ENCODE results near the gene ARPC5L. TPM values are rescaled to one million over a fixed set of nuclear protein-coding genes. Genes with fewer than 3 reads are reported as not detected.

The ARPC5L gene
- total and polyA plus RNA-seq, 2 of the 13 experiments (the other 11 are each of a cell fraction or from before 2014, with no cell fraction given), result 29.9 to 33.8 TPM

DNA sequence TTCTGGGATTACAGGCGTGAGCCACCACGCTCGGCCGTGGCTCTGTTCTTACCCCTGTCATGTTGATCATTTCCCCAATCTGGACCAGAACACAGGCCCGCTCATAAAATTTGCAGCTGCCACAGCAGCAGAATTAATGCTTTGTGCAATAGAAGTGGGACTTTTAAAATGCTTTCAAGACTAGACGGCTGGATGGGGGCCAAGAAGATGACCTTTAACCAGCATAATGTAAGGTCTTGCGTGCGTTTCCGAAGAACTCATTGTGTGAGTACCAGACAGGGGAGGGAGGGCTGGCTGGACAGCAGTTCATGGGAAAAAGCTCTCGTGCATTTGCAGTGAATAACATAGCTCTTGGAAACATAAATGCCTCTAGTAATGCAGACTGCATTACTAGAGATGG lies 12.1 kb upstream of the ARPC5L start:
- POLR2A ChIA-PET, result no interaction called here
- intact Hi-C loops (cut with micrococcal nuclease; ENCODE audit: unreplicated experiment), result no loop called here
- no peaks in the 10 kb centered on the region for H3K9me3 ChIP-seq (ENCODE audit: low read length)
- no peaks in the 10 kb centered on the region for H3K79me2 ChIP-seq (ENCODE audit: insufficient read depth, low read length)
- no peaks in the 10 kb centered on the region for H3K36me3 ChIP-seq (replicated peaks in 1 of 2; ENCODE audit: control insufficient read depth in 1 of 2, insufficient read depth in 2 of 2, low read length in 2 of 2)
- DNase-seq (ENCODE audit: low spot score), result peak; percentile 74
- H3K27ac ChIP-seq (ENCODE audit: extremely low read length, insufficient read depth, low read length), result no peak overlapping the region
- H3K4me1 ChIP-seq (ENCODE audit: insufficient read depth, low read length), result peaks cover 56% of the 10 kb centered on the region
- CTCF ChIA-PET (ENCODE audit: low intra/inter-chr PET ratio, low total read pairs), result interaction anchor here (1.7 kb wide), 1 partner anchor 9 kb away, joined by 3 read pairs; no protein-coding TSS in a partner anchor
- no peak for ATAC-seq
- in situ Hi-C loops (cut with HindIII; ENCODE audit: extremely low pct_ligation_motif_present, low pct_unique_long_range_greater_than_20kb), result loop anchor here (5.0 to 10.0 kb wide), 2 partner anchors 55 to 78 kb away; partner anchors contain the start of gene NR6A1
- no TSS peak for BruUV-seq (replicated peaks)
- no peak overlapping the region for H3K9ac ChIP-seq (ENCODE audit: insufficient read depth, low read depth, low read length)
- no peaks in the 10 kb centered on the region for H4K20me1 ChIP-seq (ENCODE audit: insufficient read depth, low read length)
- 1% methylated on average over 10 of the region's 10 CpGs for WGBS (ENCODE audit: low lambda C conversion rate)
- no peaks in the 10 kb centered on the region; a peak in 2 of 5 replicates for H3K27me3 ChIP-seq (ENCODE audit: control insufficient read depth in 1 of 2, insufficient read depth in 2 of 2, low read length in 2 of 2)
- no peak overlapping the region for H2AFZ ChIP-seq (ENCODE audit: low read length)
- H3K4me3 ChIP-seq (replicated peaks in 1 of 3; ENCODE audit: insufficient read depth in 1 of 3, low read depth in 2 of 3, low read length in 3 of 3), result no peak overlapping the region
- peak; percentile 64 for FAIRE-seq
- peak overlapping the region; percentile 36; the same call in 1 of the 2 replicates for H3K4me2 ChIP-seq (ENCODE audit: low read depth, low read length)
- TF ChIP-seq RXRB (CRISPR knock-in tag; IDR thresholded peaks at IDR 0.05; ENCODE audit: borderline replicate concordance) (0 out of 2 replicates have a peak, but pooled peaks have one; percentile 18), NR2F6 (IDR thresholded peaks at IDR 0.05) (no peak), NR2F6 (CRISPR knock-in tag; IDR thresholded peaks at IDR 0.05) (peak; percentile 22; the same call in 1 of the 2 replicates), ZNF263 (CRISPR knock-in tag; IDR thresholded peaks at IDR 0.05) (no peak), NFKBIZ (CRISPR knock-in tag; IDR thresholded peaks at IDR 0.05) (no peak), MTERF4 (CRISPR knock-in tag; IDR thresholded peaks at IDR 0.05) (no peak), HNF4G (IDR thresholded peaks at IDR 0.05; ENCODE audit: borderline replicate concordance, low read depth, low read length) (peak; percentile 15; the same call in 1 of the 2 replicates), HNF4G (CRISPR knock-in tag; IDR thresholded peaks at IDR 0.05; ENCODE audit: borderline replicate concordance, low read depth) (no peak), ZNF567 (CRISPR knock-in tag; IDR thresholded peaks at IDR 0.05; ENCODE audit: borderline replicate concordance) (no peak), MIER2 (CRISPR knock-in tag; IDR thresholded peaks at IDR 0.05) (no peak), SOX6 (IDR thresholded peaks at IDR 0.05) (no peak), SOX6 (CRISPR knock-in tag; IDR thresholded peaks at IDR 0.05) (0 out of 2 replicates have a peak, but pooled peaks have one; percentile 28), ETV6 (CRISPR knock-in tag; conservative IDR thresholded peaks at IDR 0.05) (no peak), ZNF343 (CRISPR knock-in tag; IDR thresholded peaks at IDR 0.05) (no peak), ZNF780A (CRISPR knock-in tag; IDR thresholded peaks at IDR 0.05) (no peak), ZNF230 (CRISPR knock-in tag; IDR thresholded peaks at IDR 0.05) (no peak)
- TF ChIP-seq, protein P1, sequence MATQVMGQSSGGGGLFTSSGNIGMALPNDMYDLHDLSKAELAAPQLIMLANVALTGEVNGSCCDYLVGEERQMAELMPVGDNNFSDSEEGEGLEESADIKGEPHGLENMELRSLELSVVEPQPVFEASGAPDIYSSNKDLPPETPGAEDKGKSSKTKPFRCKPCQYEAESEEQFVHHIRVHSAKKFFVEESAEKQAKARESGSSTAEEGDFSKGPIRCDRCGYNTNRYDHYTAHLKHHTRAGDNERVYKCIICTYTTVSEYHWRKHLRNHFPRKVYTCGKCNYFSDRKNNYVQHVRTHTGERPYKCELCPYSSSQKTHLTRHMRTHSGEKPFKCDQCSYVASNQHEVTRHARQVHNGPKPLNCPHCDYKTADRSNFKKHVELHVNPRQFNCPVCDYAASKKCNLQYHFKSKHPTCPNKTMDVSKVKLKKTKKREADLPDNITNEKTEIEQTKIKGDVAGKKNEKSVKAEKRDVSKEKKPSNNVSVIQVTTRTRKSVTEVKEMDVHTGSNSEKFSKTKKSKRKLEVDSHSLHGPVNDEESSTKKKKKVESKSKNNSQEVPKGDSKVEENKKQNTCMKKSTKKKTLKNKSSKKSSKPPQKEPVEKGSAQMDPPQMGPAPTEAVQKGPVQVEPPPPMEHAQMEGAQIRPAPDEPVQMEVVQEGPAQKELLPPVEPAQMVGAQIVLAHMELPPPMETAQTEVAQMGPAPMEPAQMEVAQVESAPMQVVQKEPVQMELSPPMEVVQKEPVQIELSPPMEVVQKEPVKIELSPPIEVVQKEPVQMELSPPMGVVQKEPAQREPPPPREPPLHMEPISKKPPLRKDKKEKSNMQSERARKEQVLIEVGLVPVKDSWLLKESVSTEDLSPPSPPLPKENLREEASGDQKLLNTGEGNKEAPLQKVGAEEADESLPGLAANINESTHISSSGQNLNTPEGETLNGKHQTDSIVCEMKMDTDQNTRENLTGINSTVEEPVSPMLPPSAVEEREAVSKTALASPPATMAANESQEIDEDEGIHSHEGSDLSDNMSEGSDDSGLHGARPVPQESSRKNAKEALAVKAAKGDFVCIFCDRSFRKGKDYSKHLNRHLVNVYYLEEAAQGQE (IDR thresholded peaks at IDR 0.05; ENCODE audit: borderline replicate concordance in 1 of 2, low read depth in 1 of 2, low read length in 2 of 2), result peak in 1 of 2 experiments; percentile 30; a peak in 1 of 4 replicates
- TF ChIP-seq, protein P2, sequence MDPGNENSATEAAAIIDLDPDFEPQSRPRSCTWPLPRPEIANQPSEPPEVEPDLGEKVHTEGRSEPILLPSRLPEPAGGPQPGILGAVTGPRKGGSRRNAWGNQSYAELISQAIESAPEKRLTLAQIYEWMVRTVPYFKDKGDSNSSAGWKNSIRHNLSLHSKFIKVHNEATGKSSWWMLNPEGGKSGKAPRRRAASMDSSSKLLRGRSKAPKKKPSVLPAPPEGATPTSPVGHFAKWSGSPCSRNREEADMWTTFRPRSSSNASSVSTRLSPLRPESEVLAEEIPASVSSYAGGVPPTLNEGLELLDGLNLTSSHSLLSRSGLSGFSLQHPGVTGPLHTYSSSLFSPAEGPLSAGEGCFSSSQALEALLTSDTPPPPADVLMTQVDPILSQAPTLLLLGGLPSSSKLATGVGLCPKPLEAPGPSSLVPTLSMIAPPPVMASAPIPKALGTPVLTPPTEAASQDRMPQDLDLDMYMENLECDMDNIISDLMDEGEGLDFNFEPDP (CRISPR knock-in tag; conservative IDR thresholded peaks at IDR 0.05), result no peak
- TF ChIP-seq, protein P3, sequence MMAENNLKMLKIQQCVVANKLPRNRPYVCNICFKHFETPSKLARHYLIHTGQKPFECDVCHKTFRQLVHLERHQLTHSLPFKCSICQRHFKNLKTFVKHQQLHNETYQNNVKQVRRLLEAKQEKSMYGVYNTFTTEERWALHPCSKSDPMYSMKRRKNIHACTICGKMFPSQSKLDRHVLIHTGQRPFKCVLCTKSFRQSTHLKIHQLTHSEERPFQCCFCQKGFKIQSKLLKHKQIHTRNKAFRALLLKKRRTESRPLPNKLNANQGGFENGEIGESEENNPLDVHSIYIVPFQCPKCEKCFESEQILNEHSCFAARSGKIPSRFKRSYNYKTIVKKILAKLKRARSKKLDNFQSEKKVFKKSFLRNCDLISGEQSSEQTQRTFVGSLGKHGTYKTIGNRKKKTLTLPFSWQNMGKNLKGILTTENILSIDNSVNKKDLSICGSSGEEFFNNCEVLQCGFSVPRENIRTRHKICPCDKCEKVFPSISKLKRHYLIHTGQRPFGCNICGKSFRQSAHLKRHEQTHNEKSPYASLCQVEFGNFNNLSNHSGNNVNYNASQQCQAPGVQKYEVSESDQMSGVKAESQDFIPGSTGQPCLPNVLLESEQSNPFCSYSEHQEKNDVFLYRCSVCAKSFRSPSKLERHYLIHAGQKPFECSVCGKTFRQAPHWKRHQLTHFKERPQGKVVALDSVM (CRISPR knock-in tag; IDR thresholded peaks at IDR 0.05), result no peak
